IMR-90 (cell line): Measurements from ENCODE around the gene COX14. TPM values are rescaled to one million over a fixed set of nuclear protein-coding genes. Genes with fewer than 3 reads are reported as not detected.

Source experiments
- ATAC-seq: fragments of 200-7000 bp; cut with Tn5 transposase; 2 replicates; pipeline ENCODE4 v1.9.1; 2020; ENCODE audit warnings: low read depth, mild to moderate bottlenecking, moderate library complexity
- BruUV-seq: library from RNA; stranded (reverse); fragments of 400-500 nt; replicated peaks from 2 replicates; lab custom pipeline; 2021; lab: Mats Ljungman, UMichigan
- CTCF ChIA-PET: fragments of 300-600 bp; formaldehyde crosslinking; extraction: SDS; loops from one replicate; lab custom pipeline; 2021; ENCODE audit warnings: antibody characterized with exemption; lab: Yijun Ruan, JAX
- POLR2A ChIA-PET: fragments of 300-600 bp; sonication (Branson Sonifier 250); formaldehyde crosslinking; loops from one replicate; lab custom pipeline; 2022; ENCODE audit warnings: antibody characterized with exemption; ENCODE audit not compliant: unreplicated experiment; lab: Charles Lee
- DNase-seq: peaks from one replicate; pipeline ENCODE4 v3.0.0; 2013
- H2AFZ ChIP-seq: replicated peaks from 2 replicates; pipeline ENCODE3; 2013; ENCODE audit warnings: low read length, mild to moderate bottlenecking; ENCODE audit not compliant: poor library complexity
- H2AK5ac ChIP-seq: 2 replicates; pipeline ENCODE4 v1.6.1; 2013; ENCODE audit warnings: low read depth, low read length, inconsistent platforms
- H2AK9ac ChIP-seq: replicated peaks from 2 replicates; pipeline ENCODE3; 2013; ENCODE audit warnings: mild to moderate bottlenecking, low read depth, low read length, moderate library complexity; ENCODE audit not compliant: poor library complexity
- H2BK120ac ChIP-seq: 2 replicates; pipeline ENCODE4 v1.6.1; 2013; ENCODE audit warnings: low read depth, low read length, inconsistent platforms
- H2BK15ac ChIP-seq: 3 replicates; pipeline ENCODE4 v1.6.1; 2013; ENCODE audit warnings: low read depth, low read length, inconsistent platforms
- H2BK20ac ChIP-seq: 2 replicates; pipeline ENCODE4 v1.6.1; 2013; ENCODE audit warnings: low read depth, mild to moderate bottlenecking, inconsistent platforms, low read length, moderate library complexity
- H2BK5ac ChIP-seq: 2 replicates; pipeline ENCODE4 v1.6.1; 2013; ENCODE audit warnings: mild to moderate bottlenecking, low read depth, low read length, inconsistent platforms; ENCODE audit not compliant: poor library complexity, severe bottlenecking
- H3K14ac ChIP-seq: replicated peaks from 2 replicates; pipeline ENCODE4 v1.6.1; 2013; ENCODE audit warnings: low read depth, low read length, inconsistent platforms
- H3K18ac ChIP-seq: 2 replicates; pipeline ENCODE4 v1.6.1; 2013; ENCODE audit warnings: low read depth, low read length, control low read depth
- H3K23ac ChIP-seq: 2 replicates; pipeline ENCODE4 v1.6.1; 2013; ENCODE audit warnings: low read depth, low read length, inconsistent platforms
- H3K27ac ChIP-seq: 2 replicates; pipeline ENCODE4 v1.5.1; 2013; ENCODE audit warnings: mild to moderate bottlenecking, control low read depth, low read length; ENCODE audit not compliant: insufficient read depth
- H3K27me3 ChIP-seq: 2 replicates; pipeline ENCODE4 v1.6.1; 2013; ENCODE audit warnings: low read length; ENCODE audit not compliant: control insufficient read depth, insufficient read depth
- H3K36me3 ChIP-seq: 2 replicates; pipeline ENCODE4 v1.6.1; 2013; ENCODE audit warnings: low read length, mixed read lengths; ENCODE audit not compliant: control insufficient read depth, insufficient read depth
- H3K4ac ChIP-seq: 2 replicates; pipeline ENCODE4 v1.6.1; 2013; ENCODE audit warnings: low read depth, low read length, inconsistent platforms
- H3K4me1 ChIP-seq: 2 replicates; pipeline ENCODE4 v1.6.1; 2013; ENCODE audit warnings: low read length, mixed read lengths; ENCODE audit not compliant: control insufficient read depth, insufficient read depth
- H3K4me2 ChIP-seq: 2 replicates; pipeline ENCODE4 v1.6.1; 2013; ENCODE audit warnings: low read depth, mild to moderate bottlenecking, control low read depth, low read length, moderate library complexity
- H3K4me3 ChIP-seq: 2 replicates; pipeline ENCODE4 v1.5.1; 2013; ENCODE audit warnings: low read depth, mild to moderate bottlenecking, control low read depth, low read length, moderate library complexity; ENCODE audit not compliant: insufficient read depth
- H3K56ac ChIP-seq: 2 replicates; pipeline ENCODE4 v1.6.1; 2013; ENCODE audit warnings: low read length, inconsistent platforms; ENCODE audit not compliant: insufficient read depth; ENCODE audit errors: extremely low read depth
- H3K79me1 ChIP-seq, 2 experiments: 2 replicates each; pipeline ENCODE4 v1.6.1; 2013; ENCODE audit warnings: low read length in 2 of 2, inconsistent platforms in 1 of 2, low read depth in 1 of 2
- H3K9ac ChIP-seq: 2 replicates; pipeline ENCODE4 v1.6.1; 2013; ENCODE audit warnings: low read depth, low read length, control low read depth
- H3K9me1 ChIP-seq: 2 replicates; pipeline ENCODE4 v1.6.1; 2013; ENCODE audit warnings: low read length, inconsistent platforms; ENCODE audit not compliant: insufficient read depth
- H3K9me3 ChIP-seq: 2 replicates; pipeline ENCODE4 v1.6.1; 2013; ENCODE audit warnings: low read length; ENCODE audit not compliant: control insufficient read depth, insufficient read depth
- H4K20me1 ChIP-seq: 2 replicates; pipeline ENCODE4 v1.6.1; 2013; ENCODE audit warnings: low read length, inconsistent platforms; ENCODE audit not compliant: insufficient read depth
- H4K5ac ChIP-seq: 2 replicates; pipeline ENCODE4 v1.6.1; 2013; ENCODE audit warnings: mild to moderate bottlenecking, low read depth, low read length, control low read depth
- H4K8ac ChIP-seq, 2 experiments: 2 replicates each; pipeline ENCODE4 v1.6.1; 2013; ENCODE audit warnings: low read depth in 2 of 2, low read length in 2 of 2, control low read depth in 1 of 2, inconsistent platforms in 1 of 2
- H4K91ac ChIP-seq: 2 replicates; pipeline ENCODE4 v1.6.1; 2013; ENCODE audit warnings: low read depth, low read length, inconsistent platforms; ENCODE audit not compliant: insufficient read depth
- BHLHE40 ChIP-seq: fragments of 150-350 bp; IDR thresholded peaks from 2 replicates; pipeline ENCODE4 v1.6.1; 2016; ENCODE audit warnings: mild to moderate bottlenecking, low read depth, low read length
- CEBPB ChIP-seq: IDR thresholded peaks from 2 replicates; pipeline ENCODE4 v1.6.1; 2012; ENCODE audit warnings: low read depth, low read length, improper control_type of control experiment
- ELK1 ChIP-seq: fragments of 150-350 bp; IDR thresholded peaks from 2 replicates; pipeline ENCODE4 v1.6.1; 2016; ENCODE audit warnings: low read depth, mild to moderate bottlenecking, low read length, moderate library complexity, borderline replicate concordance
- FOS ChIP-seq: fragments of 150-350 bp; IDR thresholded peaks from 2 replicates; pipeline ENCODE4 v1.6.1; 2016; ENCODE audit warnings: low read depth, low read length
- MAFK ChIP-seq: IDR thresholded peaks from 2 replicates; pipeline ENCODE4 v1.6.1; 2012; ENCODE audit warnings: low read depth, low read length, improper control_type of control experiment
- MXI1 ChIP-seq: IDR thresholded peaks from 2 replicates; pipeline ENCODE4 v1.6.1; 2012; ENCODE audit warnings: low read depth, mild to moderate bottlenecking, low read length, moderate library complexity, borderline replicate concordance
- RAD21 ChIP-seq: IDR thresholded peaks from 2 replicates; pipeline ENCODE4 v1.6.1; 2012; ENCODE audit warnings: low read length, improper control_type of control experiment
- RCOR1 ChIP-seq: IDR thresholded peaks from 2 replicates; pipeline ENCODE4 v1.6.1; 2012; ENCODE audit warnings: mild to moderate bottlenecking, low read length, improper control_type of control experiment; ENCODE audit not compliant: insufficient replicate concordance
- RFX5 ChIP-seq: IDR thresholded peaks from 2 replicates; pipeline ENCODE4 v1.8.0; 2012; ENCODE audit warnings: low read depth, mild to moderate bottlenecking, low read length, moderate library complexity
- SMC3 ChIP-seq: fragments of 150-350 bp; IDR thresholded peaks from 2 replicates; pipeline ENCODE4 v1.6.1; 2016; ENCODE audit warnings: low read depth, mild to moderate bottlenecking, antibody characterized with exemption, low read length, moderate library complexity
- USF2 ChIP-seq: fragments of 150-350 bp; IDR thresholded peaks from 2 replicates; pipeline ENCODE4 v1.6.1; 2017; ENCODE audit warnings: mild to moderate bottlenecking, antibody characterized with exemption, low read length, low read depth
- WGBS, 2 experiments: methylation state at CpG; one replicate each; pipeline versions ENCODE4 v1.1.5 to v1.1.7; 2013; ENCODE audit warnings: missing lambda C conversion rate in 2 of 2; ENCODE audit not compliant: insufficient read length in 1 of 2; ENCODE audit errors: extremely low coverage in 2 of 2; 5-methylcytosine and 5-hydroxymethylcytosine counted together
- dilution Hi-C: fragments of 300-500 bp; cut with HindIII; formaldehyde crosslinking; loops from one replicate; pipeline ENCODE4 v1.14.3; 2018; ENCODE audit warnings: low sequenced_read_pairs; ENCODE audit not compliant: unreplicated experiment
- in situ Hi-C: fragments of 300-500 bp; cut with MboI; formaldehyde crosslinking; loops from 3 replicates; pipeline ENCODE4 v1.14.3; 2019; ENCODE audit warnings: low sequenced_read_pairs, inconsistent platforms, mixed read lengths
- intact Hi-C: fragments of 100-400 bp; cut with micrococcal nuclease; formaldehyde crosslinking; loops from 2 replicates; pipeline ENCODE4 v1.10.0; 2022
- polyA plus RNA-seq, 3 experiments: library from polyadenylated mRNA; depleted of rRNA; stranded (reverse); fragments of >200 nt; gene quantifications; 2 replicates each; pipeline ENCODE4 v1.2.3, GENCODE V29; 2012; ENCODE audit warnings: low replicate concordance in 1 of 3
- total RNA-seq: library from RNA; depleted of rRNA; stranded (reverse); fragments of >200 nt; gene quantifications from 2 replicates; pipeline ENCODE4 v1.2.3, GENCODE V29; 2012

COX14 gene
- total and polyA plus RNA-seq, 2 of the 4 experiments (the other 2 are of a cell fraction) = 30.8 to 81.8 TPM

DNA sequence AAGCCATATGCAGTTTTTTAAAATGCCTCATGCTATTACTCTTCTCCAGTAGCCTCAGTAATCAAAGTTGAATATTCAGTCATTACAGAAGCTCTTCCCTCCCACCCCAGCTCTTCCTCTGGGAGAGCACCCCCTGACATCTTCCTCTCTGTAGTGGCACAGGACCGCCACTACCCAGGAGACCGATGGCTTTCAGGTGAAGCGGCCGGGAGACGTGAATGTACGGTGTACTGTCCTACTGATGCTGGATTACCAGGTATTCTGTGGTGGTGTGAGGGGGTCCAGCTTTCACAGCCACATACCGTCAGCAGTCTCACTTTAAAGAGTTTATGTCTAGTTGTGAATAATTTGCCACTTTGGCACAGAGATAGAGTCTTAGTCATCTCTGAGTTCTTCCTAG lies 22.3 kb upstream of the COX14 start:
- no peak overlapping the region for H4K91ac ChIP-seq
- no peak overlapping the region for H3K27ac ChIP-seq
- in situ Hi-C loops (no loop called here), dilution Hi-C loops (no loop called here), intact Hi-C loops (loop anchor here (5.0 kb wide), 1 partner anchor 78 kb away; the partner anchor contains the start of gene CERS5)
- H3K4me1 ChIP-seq = peaks cover 5% of the 10 kb centered on the region
- ATAC-seq (no peak), DNase-seq (no peak)
- H3K9ac ChIP-seq = no peak overlapping the region
- no peaks in the 10 kb centered on the region for H3K27me3 ChIP-seq
- H3K14ac ChIP-seq = no peak overlapping the region
- no CpG with 5 or more reads among the region's 7 CpGs for WGBS, 2 experiments
- no peak overlapping the region for H2BK15ac ChIP-seq
- H4K20me1 ChIP-seq = peaks cover 25% of the 10 kb centered on the region
- no peak overlapping the region for H3K56ac ChIP-seq
- H4K8ac ChIP-seq = no peak overlapping the region
- peaks cover 13 to 39% of the 10 kb centered on the region in 2 experiments for H3K79me1 ChIP-seq
- H3K4me2 ChIP-seq = no peak overlapping the region
- H4K5ac ChIP-seq = no peak overlapping the region
- H3K9me1 ChIP-seq = no peaks in the 10 kb centered on the region
- no peak overlapping the region for H3K4ac ChIP-seq
- no peak overlapping the region for H2BK20ac ChIP-seq
- no peak overlapping the region for H3K23ac ChIP-seq
- H3K18ac ChIP-seq = no peak overlapping the region
- H2BK5ac ChIP-seq = no peak overlapping the region
- peaks cover 49% of the 10 kb centered on the region for H3K36me3 ChIP-seq
- no peaks in the 10 kb centered on the region for H3K9me3 ChIP-seq
- H2AK5ac ChIP-seq = no peak overlapping the region
- no peak overlapping the region for H3K4me3 ChIP-seq
- POLR2A ChIA-PET = no interaction called here
- H2AFZ ChIP-seq = no peak overlapping the region
- CTCF ChIA-PET = interaction anchor here (0.5 kb wide), 1 partner anchor 95 kb away, joined by 4 read pairs; no protein-coding TSS in a partner anchor
- H2AK9ac ChIP-seq = no peak overlapping the region
- TF ChIP-seq ELK1 (no peak), RFX5 (no peak), RCOR1 (no peak), MAFK (no peak), BHLHE40 (no peak), SMC3 (no peak), CEBPB (no peak), USF2 (no peak), MXI1 (no peak), FOS (no peak), RAD21 (no peak)
- no TSS peak for BruUV-seq
- H2BK120ac ChIP-seq = no peak overlapping the region
